ENCODE results near the gene AIFM2.
"Not testable (repeated sequence)": the region's sequence is repeated elsewhere in the genome, so short reads cannot be mapped to it uniquely, and the experiment has no call there.

DNA sequence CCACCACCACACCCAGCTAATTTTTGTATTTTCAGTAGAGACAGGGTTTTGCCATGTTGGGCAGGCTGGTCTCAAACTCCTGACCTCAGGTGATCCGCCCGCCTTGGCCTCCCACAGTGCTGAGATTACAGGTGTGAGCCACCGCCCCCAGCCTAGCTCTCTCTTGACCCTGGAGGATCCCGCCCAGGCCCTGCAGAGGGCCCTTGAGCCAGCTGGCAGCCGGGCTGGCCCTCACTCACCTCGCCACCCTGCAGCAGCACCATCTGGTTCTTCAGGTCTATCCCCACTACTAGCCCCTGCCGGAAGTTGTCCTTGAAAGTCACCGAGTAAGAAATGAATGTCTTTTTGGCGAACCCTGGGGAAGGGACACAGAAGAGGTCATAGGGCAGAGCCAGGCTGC is 9.5 kb downstream of the AIFM2 start:
- TF ChIP-seq, protein P1, sequence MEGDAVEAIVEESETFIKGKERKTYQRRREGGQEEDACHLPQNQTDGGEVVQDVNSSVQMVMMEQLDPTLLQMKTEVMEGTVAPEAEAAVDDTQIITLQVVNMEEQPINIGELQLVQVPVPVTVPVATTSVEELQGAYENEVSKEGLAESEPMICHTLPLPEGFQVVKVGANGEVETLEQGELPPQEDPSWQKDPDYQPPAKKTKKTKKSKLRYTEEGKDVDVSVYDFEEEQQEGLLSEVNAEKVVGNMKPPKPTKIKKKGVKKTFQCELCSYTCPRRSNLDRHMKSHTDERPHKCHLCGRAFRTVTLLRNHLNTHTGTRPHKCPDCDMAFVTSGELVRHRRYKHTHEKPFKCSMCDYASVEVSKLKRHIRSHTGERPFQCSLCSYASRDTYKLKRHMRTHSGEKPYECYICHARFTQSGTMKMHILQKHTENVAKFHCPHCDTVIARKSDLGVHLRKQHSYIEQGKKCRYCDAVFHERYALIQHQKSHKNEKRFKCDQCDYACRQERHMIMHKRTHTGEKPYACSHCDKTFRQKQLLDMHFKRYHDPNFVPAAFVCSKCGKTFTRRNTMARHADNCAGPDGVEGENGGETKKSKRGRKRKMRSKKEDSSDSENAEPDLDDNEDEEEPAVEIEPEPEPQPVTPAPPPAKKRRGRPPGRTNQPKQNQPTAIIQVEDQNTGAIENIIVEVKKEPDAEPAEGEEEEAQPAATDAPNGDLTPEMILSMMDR (IDR thresholded peaks at IDR 0.05), result not testable (repeated sequence)
- TF ChIP-seq POLR2A (IDR thresholded peaks at IDR 0.05), result not testable (repeated sequence)

Data from Peyer's patch (tissue), 4 donors.